NCI-H2196 treated with DMSO at 0.1 percent for 48 hours (cell line): Measurements from ENCODE around the gene SORCS1.

Experiments
- DNase-seq: peaks from one replicate; lab custom pipeline; 2025; ENCODE audit not compliant: unreplicated experiment; lab: John Stamatoyannopoulos, UW

SORCS1 gene

GRCh38 chr10:106618646-106619045, 545.9 kb downstream of the SORCS1 start:
- no peak for DNase-seq

GRCh38 chr10:106615081-106615480, 549.4 kb downstream of the SORCS1 start:
- no peak for DNase-seq

GRCh38 chr10:106614293-106614692, 550.2 kb downstream of the SORCS1 start:
- DNase-seq, result no peak

DNA sequence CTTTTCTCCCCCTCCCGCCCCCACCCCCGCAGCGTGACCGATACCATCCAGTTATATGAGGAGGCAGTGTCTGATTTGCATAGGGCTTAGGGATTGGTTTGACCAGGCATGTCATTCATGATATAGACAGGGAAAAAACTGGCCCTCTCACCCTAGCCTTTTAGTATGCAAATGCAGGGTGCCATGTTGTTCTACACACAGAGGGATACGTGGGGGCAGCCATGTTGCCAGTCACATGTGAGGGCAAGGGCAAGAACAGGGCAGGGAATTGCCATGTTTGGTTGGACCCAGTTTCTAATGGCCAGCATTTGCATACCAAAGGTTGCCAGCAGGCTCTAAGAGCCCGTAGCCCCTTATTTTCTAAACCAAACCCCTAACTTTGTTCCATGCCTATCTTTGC, 552.1 kb downstream of the SORCS1 start:
- no peak for DNase-seq

- no peak for DNase-seq
Observed at GRCh38 chr10:106609470-106610266, 554.8 kb downstream of the SORCS1 start.

GRCh38 chr10:106608066-106608465, 556.4 kb downstream of the SORCS1 start:
- no peak for DNase-seq

GRCh38 chr10:106595281-106595680, 569.2 kb downstream of the SORCS1 start:
- no peak for DNase-seq

DNA sequence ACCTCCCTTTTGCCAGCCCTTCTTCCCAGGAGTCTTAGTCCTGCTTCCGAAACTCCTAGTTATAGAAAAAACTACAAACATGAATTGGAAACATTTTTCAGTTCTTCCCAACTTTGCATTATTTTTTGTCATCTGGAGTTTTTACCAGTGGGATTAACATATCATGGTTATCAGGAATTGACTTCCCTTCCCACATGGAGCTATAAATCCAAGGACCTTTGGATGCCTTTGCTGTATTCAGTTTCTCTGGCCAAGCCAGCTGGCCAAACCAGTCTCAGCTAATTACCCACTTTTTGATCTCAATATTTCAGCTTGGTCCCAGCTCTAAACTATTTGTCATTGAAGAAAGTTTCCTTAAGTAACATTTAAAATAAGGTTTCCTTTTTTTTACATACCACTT, 570.6 kb downstream of the SORCS1 start:
- DNase-seq, result no peak

DNA sequence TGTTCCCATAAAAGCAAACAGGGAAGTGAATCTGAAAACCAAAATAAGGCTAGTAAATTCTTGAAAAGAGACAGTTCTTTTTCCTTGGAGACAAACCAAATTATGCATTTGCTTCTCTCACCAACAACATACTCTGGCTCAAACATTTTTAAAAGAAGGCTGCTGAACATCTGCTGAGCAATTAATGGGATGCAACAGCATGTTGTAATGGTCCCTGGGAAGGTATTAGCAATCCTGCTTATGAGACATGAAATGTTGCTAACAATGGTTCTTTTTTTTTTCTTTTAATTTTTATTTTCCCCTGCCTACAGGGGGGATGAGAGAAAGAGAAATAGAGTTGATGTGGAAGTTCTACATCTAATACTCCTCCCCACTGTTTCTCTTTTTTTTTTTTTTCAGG, 572.1 kb downstream of the SORCS1 start:
- no peak for DNase-seq

DNA sequence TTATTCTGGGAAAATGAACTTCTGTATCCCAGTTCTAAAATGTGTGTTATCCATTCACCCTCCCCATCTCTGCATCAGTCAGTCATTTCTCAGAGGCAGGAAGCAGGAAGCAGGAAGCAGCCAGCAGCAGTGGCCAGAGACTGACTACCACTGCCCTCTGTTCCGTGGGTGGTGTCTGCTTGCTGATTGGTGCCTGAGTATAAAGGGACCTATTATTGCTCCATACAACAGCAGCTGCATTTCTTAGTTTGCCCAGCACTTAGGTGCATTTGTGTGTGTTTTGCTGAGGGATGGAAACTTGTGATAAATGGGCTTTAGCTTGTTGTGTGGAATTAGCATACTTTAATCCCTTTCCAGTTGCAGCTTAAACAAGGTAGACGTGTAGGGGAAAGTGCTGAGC, 582.2 kb downstream of the SORCS1 start:
- DNase-seq, result no peak

DNA sequence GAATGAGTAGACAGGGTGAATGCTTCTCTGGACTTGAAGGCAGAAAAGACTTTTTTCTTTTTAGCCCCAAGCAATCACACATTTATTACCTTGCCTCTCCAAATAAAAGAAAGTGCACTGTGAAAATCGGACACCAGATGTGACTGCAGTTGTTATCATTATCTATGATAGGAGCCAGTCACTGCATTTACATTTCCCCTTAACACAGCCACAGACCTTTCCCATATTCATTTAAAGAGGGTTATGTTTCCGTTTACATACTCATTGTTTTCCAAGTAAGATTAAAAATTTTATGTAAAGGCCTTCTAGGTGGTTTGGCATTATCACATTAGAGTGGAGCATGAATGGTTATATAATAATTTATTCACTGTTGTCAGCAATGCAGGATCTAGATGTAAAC, 586.8 kb downstream of the SORCS1 start:
- DNase-seq, result no peak

DNA sequence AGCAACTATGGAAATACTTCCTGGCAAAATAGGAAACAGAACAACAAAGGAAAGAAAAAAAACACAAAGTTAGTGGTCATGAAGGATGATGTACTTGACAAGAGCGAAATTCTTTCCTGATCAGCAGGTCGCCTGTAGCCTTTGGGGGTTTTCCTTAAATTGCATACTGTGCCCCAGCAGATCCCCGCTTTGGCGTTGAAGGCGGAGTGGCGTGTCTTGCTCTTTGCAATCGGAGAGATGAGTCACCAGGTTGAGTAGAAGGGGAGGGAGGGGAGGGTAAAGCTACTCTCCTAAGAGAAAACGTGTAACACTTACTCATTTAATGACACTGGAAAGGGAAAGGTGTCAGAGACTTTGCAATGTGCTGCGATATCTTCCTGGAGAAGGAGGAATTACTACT, 587.2 kb downstream of the SORCS1 start:
- DNase-seq, result no peak

- no peak for DNase-seq
Observed at GRCh38 chr10:106576534-106576933, 588.0 kb downstream of the SORCS1 start.

DNA sequence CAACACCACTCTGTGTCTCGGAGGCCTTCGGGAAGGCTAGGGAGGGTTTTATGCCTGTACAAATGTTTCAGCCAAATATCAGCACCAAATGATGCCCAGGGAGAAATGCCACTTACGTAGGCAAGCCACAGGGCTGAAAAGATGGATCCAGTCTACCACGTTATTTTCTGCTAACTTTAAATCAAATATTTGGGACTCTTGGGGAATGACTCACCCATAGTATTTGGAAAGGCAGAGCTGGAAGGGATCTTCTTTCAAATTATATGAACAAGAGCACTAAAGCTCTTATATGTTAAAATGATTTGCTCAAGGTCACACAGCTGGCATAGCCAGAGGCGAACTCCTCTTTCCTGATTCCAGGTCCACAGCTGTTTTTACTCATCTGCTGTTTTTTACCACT, 591.4 kb downstream of the SORCS1 start:
- DNase-seq, result no peak

- DNase-seq, result no peak
Observed at GRCh38 chr10:106571192-106571946, 593.1 kb downstream of the SORCS1 start.

DNA sequence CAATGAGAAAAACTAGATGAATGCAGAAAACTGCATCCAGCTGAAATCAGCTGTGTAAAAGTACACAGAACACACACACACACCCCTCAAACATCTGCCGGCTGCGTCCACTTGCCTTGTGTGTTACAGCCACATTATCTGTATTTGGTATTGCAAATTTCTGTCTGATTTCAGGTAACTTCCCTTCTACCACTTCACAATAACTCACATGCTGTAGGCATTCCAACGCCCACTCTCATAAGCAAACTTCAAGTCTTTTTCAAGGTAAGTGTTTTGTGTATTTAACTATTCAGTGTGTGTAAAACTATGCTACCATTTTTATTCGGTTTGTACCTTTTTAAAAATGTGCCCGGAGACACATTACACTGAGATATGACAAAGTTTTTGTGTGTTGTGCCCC, 594.2 kb downstream of the SORCS1 start:
- DNase-seq, result no peak

DNA sequence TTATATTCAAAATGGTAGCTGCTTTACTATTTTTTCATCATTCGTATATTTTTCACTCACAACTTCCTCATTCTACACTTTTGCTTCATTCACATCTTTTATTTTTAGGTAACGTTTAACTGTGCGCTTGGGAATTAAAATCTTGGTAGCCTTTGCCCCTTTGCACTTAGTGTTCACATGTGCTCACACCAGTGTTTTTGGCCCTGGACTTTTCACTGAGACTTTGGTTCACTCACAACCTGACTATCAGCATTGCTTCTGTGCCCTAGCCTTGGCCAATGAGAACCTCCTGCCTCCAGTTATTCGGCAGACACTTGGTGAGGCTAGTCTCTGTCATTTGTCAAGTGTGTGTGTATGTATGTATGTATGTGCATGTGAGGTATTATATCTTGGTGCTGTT, 596.9 kb downstream of the SORCS1 start:
- DNase-seq, result no peak

GRCh38 chr10:106566873-106567272, 597.6 kb downstream of the SORCS1 start:
- DNase-seq, result no peak

DNA sequence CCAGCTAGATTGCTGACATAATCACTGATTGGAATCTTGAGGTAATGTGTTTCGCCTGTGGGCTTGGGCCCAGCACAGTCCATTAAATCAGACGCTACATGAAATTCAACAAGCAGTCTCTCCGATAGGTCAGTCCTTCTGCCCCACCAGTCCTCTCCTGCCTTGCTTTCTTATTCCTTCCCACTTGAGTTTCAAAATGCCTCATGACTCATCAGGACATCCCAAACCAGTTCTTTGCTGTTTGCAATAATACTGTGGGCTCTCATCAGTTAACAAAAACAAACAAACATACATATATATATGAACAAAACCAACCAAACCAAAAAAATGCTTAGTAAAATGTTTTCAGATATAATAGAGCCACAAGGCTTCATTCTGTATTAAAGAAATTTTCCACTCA, 599.0 kb downstream of the SORCS1 start:
- DNase-seq, result no peak

DNA sequence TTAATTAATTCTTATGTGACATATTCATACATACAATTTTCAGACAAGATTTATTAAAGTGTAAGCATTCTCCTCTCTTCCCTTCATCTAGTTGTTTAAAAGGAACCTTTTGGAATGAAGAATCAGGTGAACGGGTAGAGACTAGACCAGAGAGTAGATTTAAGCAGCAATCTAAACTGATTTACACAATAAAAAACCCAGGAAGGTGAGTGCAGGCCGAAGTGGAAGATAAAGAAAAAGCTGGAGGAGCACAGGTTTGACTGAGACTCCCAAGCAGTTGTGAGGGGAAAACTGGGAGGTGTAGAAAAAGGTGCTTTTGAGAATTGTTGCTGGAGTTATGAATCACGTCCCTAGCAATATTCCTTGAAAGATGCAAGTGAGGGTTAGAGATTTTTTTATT, 601.1 kb downstream of the SORCS1 start:
- no peak for DNase-seq

- no peak for DNase-seq
Observed at GRCh38 chr10:106560925-106561640, 603.4 kb downstream of the SORCS1 start.

GRCh38 chr10:106559442-106559841, 605.1 kb downstream of the SORCS1 start:
- no peak for DNase-seq
